DND-41 (cell line): ENCODE data around the gene GJB6.

Experiments
- ATAC-seq: fragments of 200-7000 bp; cut with Tn5 transposase; 3 replicates; pipeline ENCODE4 v1.9.1; 2021; ENCODE audit warnings: low read depth; ENCODE audit not compliant: insufficient read depth
- DNase-seq: peaks from one replicate; pipeline ENCODE4 v3.0.0-alpha.2; 2020
- H2AFZ ChIP-seq: 2 replicates; pipeline ENCODE4 v1.6.0; 2012; ENCODE audit warnings: low read depth, low read length
- H3K27ac ChIP-seq: 2 replicates; pipeline ENCODE4 v1.5.1; 2012; ENCODE audit warnings: low read length, inconsistent platforms
- H3K27me3 ChIP-seq: fragments of 200-600 bp; sonication (generic); 2 replicates; pipeline ENCODE4 v1.6.0; 2012; ENCODE audit warnings: low read length, mild to moderate bottlenecking, inconsistent platforms; ENCODE audit not compliant: insufficient read depth, poor library complexity
- H3K36me3 ChIP-seq: 2 replicates; pipeline ENCODE4 v1.5.1; 2012; ENCODE audit warnings: low read length, inconsistent platforms; ENCODE audit not compliant: insufficient read depth
- H3K4me1 ChIP-seq: 2 replicates; pipeline ENCODE4 v1.5.1; 2012; ENCODE audit warnings: mild to moderate bottlenecking, low read length; ENCODE audit not compliant: insufficient read depth
- H3K4me2 ChIP-seq: 2 replicates; pipeline ENCODE4 v1.6.0; 2012; ENCODE audit warnings: mild to moderate bottlenecking, moderate library complexity, low read length, inconsistent platforms; ENCODE audit not compliant: insufficient read depth
- H3K4me3 ChIP-seq, 2 experiments: fragments of 200-600 bp in 1 of 2; shearing (Covaris generic) in 1 of 2; 2 replicates each; pipeline ENCODE4 v1.5.1; 2012 to 2016; ENCODE audit warnings: inconsistent platforms in 2 of 2, low read length in 2 of 2, mild to moderate bottlenecking in 2 of 2, low read depth in 1 of 2, moderate library complexity in 1 of 2
- H3K79me2 ChIP-seq: 2 replicates; pipeline ENCODE4 v1.6.0; 2012; ENCODE audit warnings: low read length, inconsistent platforms; ENCODE audit not compliant: insufficient read depth
- H3K9ac ChIP-seq: 2 replicates; pipeline ENCODE4 v1.6.0; 2012; ENCODE audit warnings: low read depth, mild to moderate bottlenecking, inconsistent platforms, low read length, moderate library complexity
- H3K9me3 ChIP-seq: 2 replicates; pipeline ENCODE4 v1.5.1; 2012; ENCODE audit warnings: low read length, moderate library complexity, mild to moderate bottlenecking, inconsistent platforms; ENCODE audit not compliant: insufficient read depth, severe bottlenecking
- H4K20me1 ChIP-seq: 2 replicates; pipeline ENCODE4 v1.6.0; 2012; ENCODE audit warnings: low read length; ENCODE audit not compliant: insufficient read depth
- EZH2 ChIP-seq: IDR thresholded peaks from 3 replicates; pipeline ENCODE4 v1.6.1; 2012; ENCODE audit warnings: borderline replicate concordance, low read depth, mild to moderate bottlenecking, moderate library complexity, low read length, inconsistent platforms; ENCODE audit not compliant: severe bottlenecking
- TF ChIP-seq, protein P1 (sequence below): IDR thresholded peaks from 2 replicates; pipeline ENCODE4 v1.5.1; 2012; ENCODE audit warnings: borderline replicate concordance, low read length, moderate library complexity, mild to moderate bottlenecking; ENCODE audit not compliant: poor library complexity, severe bottlenecking; ENCODE audit errors: extremely low read depth

The GJB6 gene

DNA sequence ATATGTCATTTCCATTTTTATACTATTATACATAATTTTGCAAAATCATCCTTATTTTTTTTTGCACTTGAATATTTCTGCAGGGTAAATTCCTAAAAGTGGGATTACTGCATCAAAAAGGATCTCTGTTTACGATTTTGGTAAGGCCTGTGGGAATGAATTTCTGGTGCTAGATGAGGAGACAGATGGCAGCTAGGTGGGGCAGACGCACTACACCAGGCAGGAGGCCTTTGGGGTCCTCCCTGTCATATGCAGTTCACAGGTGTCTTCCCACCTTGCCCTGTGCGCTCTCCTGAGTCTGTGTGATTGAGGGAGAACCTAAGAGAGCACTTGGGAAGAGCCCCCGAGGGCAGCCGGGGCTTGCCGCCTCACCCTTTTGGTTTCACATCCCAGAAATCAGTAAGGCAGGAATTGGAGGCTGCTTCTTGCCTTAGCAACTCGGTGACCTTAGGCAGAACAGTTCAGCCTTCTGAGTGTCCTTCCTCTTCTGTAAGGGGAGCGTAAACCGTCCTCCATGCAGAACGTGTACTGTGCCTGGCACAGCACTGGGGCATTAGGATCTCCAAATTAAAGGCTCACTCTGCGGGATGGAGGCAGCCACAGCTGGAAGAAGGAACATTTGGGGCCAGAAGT lies 25.9 kb downstream of the GJB6 start:
- no peak overlapping the region for H2AFZ ChIP-seq
- H3K9me3 ChIP-seq: no peaks in the 10 kb centered on the region
- H3K27me3 ChIP-seq: no peaks in the 10 kb centered on the region
- no peaks in the 10 kb centered on the region for H3K36me3 ChIP-seq
- no peaks in the 10 kb centered on the region for H3K79me2 ChIP-seq
- H3K27ac ChIP-seq: no peak overlapping the region
- H3K4me3 ChIP-seq: no peak overlapping the region
- 0 out of 2 replicates have a peak, but pooled peaks cover 2% of the 10 kb centered on the region for H3K4me1 ChIP-seq
- no peaks in the 10 kb centered on the region for H4K20me1 ChIP-seq
- DNase-seq: no peak
- ATAC-seq: no peak
- H3K9ac ChIP-seq: no peak overlapping the region
- TF ChIP-seq, protein P1, sequence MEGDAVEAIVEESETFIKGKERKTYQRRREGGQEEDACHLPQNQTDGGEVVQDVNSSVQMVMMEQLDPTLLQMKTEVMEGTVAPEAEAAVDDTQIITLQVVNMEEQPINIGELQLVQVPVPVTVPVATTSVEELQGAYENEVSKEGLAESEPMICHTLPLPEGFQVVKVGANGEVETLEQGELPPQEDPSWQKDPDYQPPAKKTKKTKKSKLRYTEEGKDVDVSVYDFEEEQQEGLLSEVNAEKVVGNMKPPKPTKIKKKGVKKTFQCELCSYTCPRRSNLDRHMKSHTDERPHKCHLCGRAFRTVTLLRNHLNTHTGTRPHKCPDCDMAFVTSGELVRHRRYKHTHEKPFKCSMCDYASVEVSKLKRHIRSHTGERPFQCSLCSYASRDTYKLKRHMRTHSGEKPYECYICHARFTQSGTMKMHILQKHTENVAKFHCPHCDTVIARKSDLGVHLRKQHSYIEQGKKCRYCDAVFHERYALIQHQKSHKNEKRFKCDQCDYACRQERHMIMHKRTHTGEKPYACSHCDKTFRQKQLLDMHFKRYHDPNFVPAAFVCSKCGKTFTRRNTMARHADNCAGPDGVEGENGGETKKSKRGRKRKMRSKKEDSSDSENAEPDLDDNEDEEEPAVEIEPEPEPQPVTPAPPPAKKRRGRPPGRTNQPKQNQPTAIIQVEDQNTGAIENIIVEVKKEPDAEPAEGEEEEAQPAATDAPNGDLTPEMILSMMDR: no peak
- TF ChIP-seq EZH2: no peak
- H3K4me2 ChIP-seq: no peak overlapping the region

DNA sequence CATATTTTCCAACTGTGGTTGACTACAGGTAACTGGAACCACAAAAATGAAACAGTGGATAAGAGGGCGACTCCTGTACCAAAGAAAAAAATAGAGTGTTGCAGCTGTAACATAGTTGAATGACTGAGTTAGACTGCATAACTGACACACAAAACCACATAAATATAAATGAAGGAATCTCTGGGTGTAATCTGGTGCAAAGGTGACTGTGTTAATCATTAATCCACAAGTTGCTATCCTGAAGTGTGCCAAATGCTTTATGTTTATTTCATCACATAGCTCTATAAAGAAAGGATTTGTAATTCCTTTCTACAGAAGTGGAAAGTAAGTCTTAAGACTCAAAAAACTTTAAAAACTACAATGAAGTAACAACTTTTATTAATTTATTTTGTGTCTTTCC lies 33.3 kb downstream of the GJB6 start:
- H4K20me1 ChIP-seq: no peaks in the 10 kb centered on the region
- H3K36me3 ChIP-seq: no peaks in the 10 kb centered on the region
- H3K9me3 ChIP-seq: no peaks in the 10 kb centered on the region
- no peak for DNase-seq
- ATAC-seq: no peak
- H3K4me3 ChIP-seq: no peak overlapping the region
- peaks cover 21% of the 10 kb centered on the region for H3K27me3 ChIP-seq
- H3K4me1 ChIP-seq: peaks cover 3% of the 10 kb centered on the region; the same call in 1 of the 2 replicates
- TF ChIP-seq, protein P1: no peak
- no peak for TF ChIP-seq EZH2
- H3K27ac ChIP-seq: no peak overlapping the region
- H3K9ac ChIP-seq: no peak overlapping the region
- H3K79me2 ChIP-seq: no peaks in the 10 kb centered on the region
- no peak overlapping the region for H3K4me2 ChIP-seq
- no peak overlapping the region for H2AFZ ChIP-seq

DNA sequence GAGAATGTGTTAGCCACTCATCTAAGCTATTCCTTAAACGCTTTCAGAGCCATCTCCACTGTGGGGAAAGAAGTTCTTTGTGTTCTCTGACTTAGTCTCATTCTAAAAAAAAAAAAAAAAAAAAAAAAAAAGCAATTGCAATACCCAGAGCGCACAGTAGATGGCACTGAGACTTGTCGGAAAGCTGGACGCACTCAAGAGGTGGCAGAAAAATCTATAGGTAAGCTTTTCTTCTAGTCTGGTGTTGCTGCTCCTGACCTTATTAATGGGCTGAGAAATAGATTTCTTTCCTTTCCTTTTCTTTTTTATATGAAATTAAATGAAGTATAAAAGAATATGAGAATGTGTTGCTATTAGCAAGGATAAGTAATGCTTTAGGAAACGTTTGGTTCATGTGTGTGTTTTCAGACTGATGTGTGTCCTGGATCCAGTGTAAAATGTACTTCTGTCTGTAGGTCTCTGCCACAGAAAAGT lies 34.7 kb downstream of the GJB6 start:
- ATAC-seq: peak; percentile 56
- peak; percentile 24 for DNase-seq
- Histone ChIP-seq H3K27me3 (peaks cover 35% of the 10 kb centered on the region), H3K9me3 (no peaks in the 10 kb centered on the region), H3K4me3 (no peak overlapping the region), H3K4me1 (peaks cover 11% of the 10 kb centered on the region), H3K9ac (no peak overlapping the region), H3K4me2 (no peak overlapping the region), H3K27ac (no peak overlapping the region), H3K36me3 (no peaks in the 10 kb centered on the region), H3K79me2 (no peaks in the 10 kb centered on the region), H4K20me1 (no peaks in the 10 kb centered on the region), H2AFZ (0 out of 2 replicates have a peak overlapping the region, but pooled peaks have one; percentile 13)
- TF ChIP-seq EZH2: no peak
- TF ChIP-seq, protein P1: peak; percentile 79

DNA sequence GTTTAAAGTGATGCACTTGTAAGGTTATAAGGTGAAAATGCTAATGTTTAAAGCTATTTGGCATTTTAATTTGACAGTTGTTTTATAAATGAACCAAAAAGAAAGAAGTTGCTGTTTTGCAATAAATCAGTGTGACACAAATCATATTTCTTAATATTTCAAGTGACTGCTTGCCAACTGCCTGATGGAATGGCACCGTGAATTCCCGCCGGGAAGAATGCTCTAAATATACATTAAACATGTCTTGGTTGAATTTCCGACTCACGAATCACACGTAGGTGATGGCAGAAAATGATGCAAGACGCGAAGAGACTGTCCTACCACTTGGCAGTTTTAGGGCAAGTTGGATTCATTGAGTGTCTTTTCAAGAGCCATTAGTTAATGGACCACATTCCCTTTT lies 36.3 kb downstream of the GJB6 start:
- Histone ChIP-seq H3K27ac (no peak overlapping the region), H3K9me3 (no peaks in the 10 kb centered on the region), H3K36me3 (no peaks in the 10 kb centered on the region), H3K4me2 (no peak overlapping the region), H3K9ac (no peak overlapping the region), H3K4me1 (peaks cover 11% of the 10 kb centered on the region), H3K79me2 (no peaks in the 10 kb centered on the region), H3K4me3 (no peak overlapping the region), H3K27me3 (peaks cover 50% of the 10 kb centered on the region), H2AFZ (no peak overlapping the region), H4K20me1 (no peaks in the 10 kb centered on the region; the same call in 1 of the 2 replicates)
- ATAC-seq (no peak), DNase-seq (no peak)
- peak; percentile 12 for TF ChIP-seq EZH2
- TF ChIP-seq, protein P1: no peak
